MM.1S (cell line): ENCODE measurements around the gene BROX.

ENCODE experiments used
- EZH2 ChIP-seq: fragments of 300-600 bp; sonication (generic); optimal IDR thresholded peaks from 2 replicates; pipeline ENCODE3; 2017; ENCODE audit warnings: low read depth, mild to moderate bottlenecking, antibody characterized with exemption, low read length, mixed read lengths
- EZH2phosphoT487 ChIP-seq: fragments of 300-600 bp; sonication (generic); IDR thresholded peaks from 2 replicates; pipeline ENCODE4 v1.6.1; 2018; ENCODE audit warnings: antibody characterized with exemption, low read length
- TF ChIP-seq, protein P1 (sequence below): fragments of 300-600 bp; sonication (generic); IDR thresholded peaks from 2 replicates; pipeline ENCODE4 v1.5.1; 2016; ENCODE audit warnings: antibody characterized with exemption, low read length, mixed read lengths

DNA sequence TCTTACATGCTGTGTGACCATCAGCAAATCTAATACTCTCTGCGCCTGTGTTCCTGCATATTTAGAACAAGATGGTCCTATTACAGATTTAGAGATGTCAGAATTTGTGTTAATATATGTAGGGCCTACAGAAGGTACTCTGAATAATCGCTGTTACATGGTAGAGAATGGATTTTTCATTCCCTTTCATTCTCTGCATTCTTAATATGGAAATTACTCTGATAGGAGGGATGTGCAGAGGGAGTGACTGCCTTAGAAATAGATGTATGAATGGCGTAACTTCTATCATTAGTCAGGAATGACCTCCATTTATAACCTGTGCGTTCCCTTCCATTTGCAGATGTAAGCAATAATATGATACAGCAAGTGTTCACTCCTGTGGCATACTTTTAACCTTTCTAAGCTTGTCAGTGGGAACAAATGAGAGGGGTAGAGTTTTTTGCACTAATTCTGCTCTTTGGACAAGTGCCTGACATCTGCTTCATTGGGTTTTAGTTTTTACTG lies 48.9 kb upstream of the BROX start:
- no peak for TF ChIP-seq EZH2
- TF ChIP-seq, protein P1, sequence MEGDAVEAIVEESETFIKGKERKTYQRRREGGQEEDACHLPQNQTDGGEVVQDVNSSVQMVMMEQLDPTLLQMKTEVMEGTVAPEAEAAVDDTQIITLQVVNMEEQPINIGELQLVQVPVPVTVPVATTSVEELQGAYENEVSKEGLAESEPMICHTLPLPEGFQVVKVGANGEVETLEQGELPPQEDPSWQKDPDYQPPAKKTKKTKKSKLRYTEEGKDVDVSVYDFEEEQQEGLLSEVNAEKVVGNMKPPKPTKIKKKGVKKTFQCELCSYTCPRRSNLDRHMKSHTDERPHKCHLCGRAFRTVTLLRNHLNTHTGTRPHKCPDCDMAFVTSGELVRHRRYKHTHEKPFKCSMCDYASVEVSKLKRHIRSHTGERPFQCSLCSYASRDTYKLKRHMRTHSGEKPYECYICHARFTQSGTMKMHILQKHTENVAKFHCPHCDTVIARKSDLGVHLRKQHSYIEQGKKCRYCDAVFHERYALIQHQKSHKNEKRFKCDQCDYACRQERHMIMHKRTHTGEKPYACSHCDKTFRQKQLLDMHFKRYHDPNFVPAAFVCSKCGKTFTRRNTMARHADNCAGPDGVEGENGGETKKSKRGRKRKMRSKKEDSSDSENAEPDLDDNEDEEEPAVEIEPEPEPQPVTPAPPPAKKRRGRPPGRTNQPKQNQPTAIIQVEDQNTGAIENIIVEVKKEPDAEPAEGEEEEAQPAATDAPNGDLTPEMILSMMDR, result no peak
- no peak for TF ChIP-seq EZH2phosphoT487
